ENCODE data around the gene RFX8.

The RFX8 gene

GRCh38 chr2:101500180-101500579 is 25.3 kb upstream of the RFX8 start:
- no peak overlapping the region for H3K4me3 ChIP-seq (ENCODE audit: low read depth, low read length)
- ChIA-PET POLR2A (no interaction called here), CTCF (interaction anchor here (0.7 to 1.6 kb wide), 3 partner anchors 14 to 331 kb away, joined by 3 to 4 read pairs (median 3); no protein-coding TSS in a partner anchor)
- no peak for DNase-seq (ENCODE audit: low read depth, low spot score)
- TF ChIP-seq, protein P1, sequence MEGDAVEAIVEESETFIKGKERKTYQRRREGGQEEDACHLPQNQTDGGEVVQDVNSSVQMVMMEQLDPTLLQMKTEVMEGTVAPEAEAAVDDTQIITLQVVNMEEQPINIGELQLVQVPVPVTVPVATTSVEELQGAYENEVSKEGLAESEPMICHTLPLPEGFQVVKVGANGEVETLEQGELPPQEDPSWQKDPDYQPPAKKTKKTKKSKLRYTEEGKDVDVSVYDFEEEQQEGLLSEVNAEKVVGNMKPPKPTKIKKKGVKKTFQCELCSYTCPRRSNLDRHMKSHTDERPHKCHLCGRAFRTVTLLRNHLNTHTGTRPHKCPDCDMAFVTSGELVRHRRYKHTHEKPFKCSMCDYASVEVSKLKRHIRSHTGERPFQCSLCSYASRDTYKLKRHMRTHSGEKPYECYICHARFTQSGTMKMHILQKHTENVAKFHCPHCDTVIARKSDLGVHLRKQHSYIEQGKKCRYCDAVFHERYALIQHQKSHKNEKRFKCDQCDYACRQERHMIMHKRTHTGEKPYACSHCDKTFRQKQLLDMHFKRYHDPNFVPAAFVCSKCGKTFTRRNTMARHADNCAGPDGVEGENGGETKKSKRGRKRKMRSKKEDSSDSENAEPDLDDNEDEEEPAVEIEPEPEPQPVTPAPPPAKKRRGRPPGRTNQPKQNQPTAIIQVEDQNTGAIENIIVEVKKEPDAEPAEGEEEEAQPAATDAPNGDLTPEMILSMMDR (IDR thresholded peaks at IDR 0.05; ENCODE audit: insufficient read depth, low read length, missing control alignments): no peak

DNA sequence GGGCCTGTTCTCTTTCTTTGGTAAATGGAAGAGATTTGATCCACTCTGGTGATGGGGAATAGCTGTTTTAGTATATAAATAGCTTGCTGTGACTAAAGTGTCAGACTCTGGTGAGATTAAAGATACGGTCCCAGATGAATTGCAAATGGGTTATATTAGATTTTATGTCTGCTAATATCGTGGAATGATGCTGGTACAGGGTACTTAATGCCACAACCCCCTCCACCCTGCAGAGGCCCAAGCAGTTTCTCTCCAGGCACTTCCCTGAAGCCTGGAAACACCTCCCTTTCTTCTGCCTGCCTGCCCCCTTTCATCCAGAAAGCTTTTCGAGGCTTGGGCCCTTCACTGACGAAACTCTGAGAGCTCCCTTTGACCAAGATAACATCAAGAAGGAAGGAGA is 21.4 kb upstream of the RFX8 start:
- CTCF ChIA-PET: no interaction called here
- H3K4me3 ChIP-seq (ENCODE audit: low read depth, low read length): no peak overlapping the region
- no peak for DNase-seq (ENCODE audit: low read depth, low spot score)
- POLR2A ChIA-PET: no interaction called here
- TF ChIP-seq, protein P1 (IDR thresholded peaks at IDR 0.05; ENCODE audit: insufficient read depth, low read length, missing control alignments): no peak

DNA sequence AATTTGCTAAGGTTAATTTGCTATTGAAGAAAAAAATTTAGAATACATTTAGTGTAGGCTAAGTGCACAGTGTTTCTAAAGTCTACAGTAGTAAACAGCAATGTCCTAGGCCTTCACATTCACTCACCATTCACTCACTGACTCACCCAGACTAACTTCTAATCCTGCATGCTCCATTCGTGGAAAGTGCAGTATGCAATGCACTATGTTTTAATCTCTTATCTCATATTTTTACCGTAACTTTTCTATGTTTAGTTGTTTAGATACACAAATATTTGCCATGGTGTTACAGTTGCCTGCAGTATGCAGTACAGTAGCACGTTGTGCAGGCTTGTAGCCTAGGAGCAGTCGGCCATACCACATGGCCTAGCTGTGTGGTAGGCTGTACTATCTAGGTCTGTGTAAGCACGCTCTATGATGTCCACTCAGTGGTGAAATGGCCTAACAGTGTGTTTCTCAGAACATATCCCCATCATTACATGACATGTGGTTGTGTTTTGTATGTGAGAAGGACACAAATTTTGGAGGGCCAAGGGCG is 18.1 kb upstream of the RFX8 start:
- POLR2A ChIA-PET: interaction anchor here (0.7 kb wide), 1 partner anchor 266 kb away, joined by 4 read pairs; no protein-coding TSS in a partner anchor
- no peak overlapping the region for H3K4me3 ChIP-seq (ENCODE audit: low read depth, low read length)
- TF ChIP-seq, protein P1 (IDR thresholded peaks at IDR 0.05; ENCODE audit: insufficient read depth, low read length, missing control alignments): no peak
- no peak for DNase-seq (ENCODE audit: low read depth, low spot score)
- CTCF ChIA-PET: no interaction called here

- CTCF ChIA-PET: interaction anchor here (0.8 kb wide), 1 partner anchor 78 kb away, joined by 3 read pairs; no protein-coding TSS in a partner anchor
- POLR2A ChIA-PET: no interaction called here
- no peak for DNase-seq (ENCODE audit: low read depth, low spot score)
- TF ChIP-seq, protein P1 (IDR thresholded peaks at IDR 0.05; ENCODE audit: insufficient read depth, low read length, missing control alignments): no peak
- no peak overlapping the region for H3K4me3 ChIP-seq (ENCODE audit: low read depth, low read length)
Measured at GRCh38 chr2:101486994-101487393, 12.1 kb upstream of the RFX8 start.

DNA sequence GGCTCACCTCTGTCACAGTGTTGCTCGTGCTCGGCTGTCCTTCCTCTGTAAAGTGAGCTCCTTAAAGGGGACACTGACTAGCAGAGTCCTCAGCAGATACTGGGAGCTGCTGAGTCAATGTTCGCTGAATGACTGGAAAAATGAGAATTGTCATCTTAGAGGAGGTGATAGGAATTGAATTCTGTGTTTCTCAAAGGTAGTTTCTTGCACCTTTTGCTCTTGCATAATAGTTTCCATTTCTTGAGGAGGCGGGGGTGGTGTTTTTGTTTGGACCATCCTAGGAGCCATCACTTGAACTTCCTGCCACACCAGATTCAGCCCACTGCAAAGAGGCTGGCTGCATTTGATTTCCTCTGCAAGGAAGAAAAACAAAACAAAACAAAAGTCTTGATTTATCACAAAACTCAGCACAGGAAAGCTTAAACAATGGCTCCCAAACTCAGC is 11.4 kb upstream of the RFX8 start:
- no peak for DNase-seq (ENCODE audit: low read depth, low spot score)
- H3K4me3 ChIP-seq (ENCODE audit: low read depth, low read length): no peak overlapping the region
- ChIA-PET CTCF (interaction anchor here (0.8 to 1.0 kb wide), 2 partner anchors 69 to 77 kb away, joined by 3 read pairs; no protein-coding TSS in a partner anchor), POLR2A (no interaction called here)
- TF ChIP-seq, protein P1 (IDR thresholded peaks at IDR 0.05; ENCODE audit: insufficient read depth, low read length, missing control alignments): no peak

GRCh38 chr2:101485856-101486255 is 10.9 kb upstream of the RFX8 start:
- ChIA-PET CTCF (interaction anchor here (1.0 kb wide), 1 partner anchor 68 kb away, joined by 3 read pairs; no protein-coding TSS in a partner anchor), POLR2A (no interaction called here)
- no peak overlapping the region for H3K4me3 ChIP-seq (ENCODE audit: low read depth, low read length)

More at GRCh38 chr2:101485856-101486255, 10.9 kb upstream of the RFX8 start:
- TF ChIP-seq, protein P1 (IDR thresholded peaks at IDR 0.05; ENCODE audit: insufficient read depth, low read length, missing control alignments): no peak
- no peak for DNase-seq (ENCODE audit: low read depth, low spot score)
